Stimulated activated CD4-positive, alpha-beta T cell treated with anti-CD3 and anti-CD28 coated beads, TNF-alpha, amount 100 ng/mL, for 48 hours (primary cell): ENCODE data around the gene SCAF4.
"Not testable (repeated sequence)": the region's sequence is repeated elsewhere in the genome, so short reads cannot be mapped to it uniquely, and the experiment has no call there.

ENCODE experiments used
- DNase-seq, 3 donors: peaks; one replicate each; pipeline ENCODE4 v3.0.0-alpha.2; 2020; ENCODE audit warnings: low read depth in 3 of 3

The SCAF4 gene

DNA sequence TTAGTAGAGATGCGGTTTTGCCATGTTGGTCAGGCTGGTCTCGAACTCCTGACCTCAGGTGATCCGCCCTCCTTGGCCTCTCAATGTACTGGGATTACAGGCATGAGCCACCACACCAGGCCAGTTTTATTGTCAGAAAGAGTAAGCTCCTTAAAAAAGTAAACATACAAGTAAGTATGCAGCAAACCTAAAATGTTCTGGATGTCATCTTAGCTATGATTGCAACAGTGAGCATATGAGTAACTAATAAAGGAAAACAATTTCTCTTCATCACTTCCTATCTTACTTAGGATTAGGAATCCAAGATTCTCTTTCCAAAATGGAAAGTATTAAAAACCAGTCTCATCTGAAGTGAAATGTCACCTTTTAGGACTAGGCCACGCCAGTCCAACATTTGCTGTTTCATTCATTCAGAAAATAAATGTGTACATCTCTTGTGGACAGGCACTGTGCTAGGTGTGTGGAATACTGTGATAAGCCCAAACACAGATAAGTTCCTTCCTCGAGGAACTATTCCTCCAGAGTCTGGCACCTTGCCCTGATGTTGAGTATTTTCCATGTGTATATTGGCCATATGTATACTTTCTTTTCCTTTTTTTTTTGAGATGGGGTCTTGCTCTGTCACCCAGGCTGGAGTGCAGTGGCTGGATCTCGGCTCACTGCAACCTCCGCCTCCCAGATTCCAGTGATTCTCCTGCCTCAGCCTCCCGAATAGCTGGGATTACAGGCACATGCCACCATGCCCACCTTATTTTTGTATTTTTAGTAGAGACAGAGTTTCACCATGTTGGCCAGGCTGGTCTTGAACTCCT is 5.9 kb upstream of the SCAF4 start:
- DNase-seq = not testable (repeated sequence)

DNA sequence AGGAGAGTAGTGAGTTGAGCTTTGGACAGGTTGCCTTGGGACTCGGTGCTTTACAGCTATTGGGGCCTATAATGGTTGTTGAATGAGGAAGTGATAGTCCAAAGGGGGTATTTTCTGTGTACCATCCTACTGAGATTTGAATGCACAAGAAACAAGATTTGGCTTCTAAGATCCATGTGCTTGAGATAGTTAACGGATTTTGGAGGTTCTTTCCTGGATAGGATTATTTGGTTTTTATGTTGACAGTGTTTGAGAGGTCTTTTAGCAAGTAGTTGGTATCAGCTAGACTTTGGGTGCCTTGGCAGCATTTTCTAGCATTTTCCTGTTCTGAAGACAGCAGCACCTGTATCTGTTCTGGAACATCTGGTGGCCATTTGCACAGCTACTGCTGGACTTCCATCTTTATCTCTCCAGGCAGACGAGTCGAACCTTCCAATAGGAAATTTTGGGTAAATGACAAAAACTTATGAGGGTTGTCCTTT is 3.6 kb upstream of the SCAF4 start:
- DNase-seq = no peak

DNA sequence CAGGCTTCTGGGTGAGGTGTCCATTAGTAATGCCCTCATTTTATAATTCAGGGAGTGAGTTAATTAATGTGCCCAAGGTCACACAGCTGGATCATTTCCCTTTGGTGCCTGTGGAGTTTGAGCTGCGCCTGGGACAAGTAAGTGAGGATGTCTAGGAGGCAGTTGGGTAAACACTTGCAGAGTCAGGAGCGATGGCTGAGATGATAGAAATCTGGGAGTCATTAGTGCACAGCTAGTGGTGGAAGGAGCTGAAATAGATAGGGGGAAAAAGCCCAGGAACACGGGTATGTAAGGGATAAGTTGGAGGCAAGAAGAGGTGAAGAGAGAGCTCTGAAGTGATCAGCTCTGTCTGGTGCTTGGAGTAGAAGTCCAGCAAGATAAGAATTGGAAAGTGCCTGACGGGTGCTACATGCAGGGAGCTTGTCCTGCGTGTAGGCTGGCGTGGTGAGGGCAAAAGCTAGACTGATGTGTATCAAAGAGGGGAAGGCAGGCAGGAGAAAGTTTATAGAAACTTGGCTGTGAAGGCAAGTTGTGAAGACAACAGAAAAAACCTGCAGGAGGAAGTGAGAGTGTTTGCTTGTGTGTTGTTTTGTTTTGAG is 1.7 kb upstream of the SCAF4 start:
- DNase-seq = no peak

DNA sequence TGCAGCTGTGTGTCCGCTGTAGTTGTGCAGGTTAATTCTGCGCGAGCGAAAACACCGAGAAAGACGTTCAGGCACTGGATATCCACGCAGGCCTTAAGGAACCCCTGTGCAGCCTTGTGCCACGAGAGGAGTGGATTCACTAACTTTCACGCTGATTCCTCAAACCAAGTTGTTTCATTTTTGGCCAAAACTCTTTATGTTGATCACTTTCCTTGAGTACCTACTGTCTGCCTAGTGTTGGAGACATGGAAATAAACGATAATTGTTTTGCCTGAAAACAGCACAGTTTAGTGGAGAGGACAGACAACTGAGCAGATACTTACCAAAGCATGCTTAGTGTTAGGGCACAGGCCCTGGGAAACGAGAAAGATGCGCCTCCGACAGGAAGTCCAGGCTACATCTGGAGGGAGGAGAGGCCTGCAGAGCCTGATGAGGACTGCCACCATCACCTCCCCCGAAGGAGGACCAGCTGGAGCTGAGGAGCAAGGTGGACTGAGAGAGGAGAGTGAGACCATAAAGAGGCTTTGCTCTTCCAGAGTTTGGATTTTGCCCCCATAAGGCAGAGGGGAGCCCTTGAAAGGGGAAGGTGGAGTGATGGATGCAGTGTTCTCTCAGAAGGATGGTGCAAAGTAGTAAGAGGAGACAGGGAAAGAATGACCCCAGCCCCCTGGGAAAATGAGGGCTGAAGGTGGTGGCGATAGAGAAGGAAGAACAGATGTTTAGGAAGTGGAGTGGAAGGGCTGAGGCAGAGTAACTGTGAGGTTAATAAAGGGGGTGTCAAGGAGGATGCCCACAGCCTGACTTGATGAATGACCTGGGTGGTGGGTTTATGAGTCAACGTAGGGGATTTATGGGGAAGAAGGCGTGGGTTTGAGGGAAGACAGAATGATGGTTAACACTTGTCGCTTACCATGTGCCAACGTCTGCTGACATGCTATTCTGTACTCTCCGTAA is 956 bp upstream of the SCAF4 start:
- DNase-seq = no peak

DNA sequence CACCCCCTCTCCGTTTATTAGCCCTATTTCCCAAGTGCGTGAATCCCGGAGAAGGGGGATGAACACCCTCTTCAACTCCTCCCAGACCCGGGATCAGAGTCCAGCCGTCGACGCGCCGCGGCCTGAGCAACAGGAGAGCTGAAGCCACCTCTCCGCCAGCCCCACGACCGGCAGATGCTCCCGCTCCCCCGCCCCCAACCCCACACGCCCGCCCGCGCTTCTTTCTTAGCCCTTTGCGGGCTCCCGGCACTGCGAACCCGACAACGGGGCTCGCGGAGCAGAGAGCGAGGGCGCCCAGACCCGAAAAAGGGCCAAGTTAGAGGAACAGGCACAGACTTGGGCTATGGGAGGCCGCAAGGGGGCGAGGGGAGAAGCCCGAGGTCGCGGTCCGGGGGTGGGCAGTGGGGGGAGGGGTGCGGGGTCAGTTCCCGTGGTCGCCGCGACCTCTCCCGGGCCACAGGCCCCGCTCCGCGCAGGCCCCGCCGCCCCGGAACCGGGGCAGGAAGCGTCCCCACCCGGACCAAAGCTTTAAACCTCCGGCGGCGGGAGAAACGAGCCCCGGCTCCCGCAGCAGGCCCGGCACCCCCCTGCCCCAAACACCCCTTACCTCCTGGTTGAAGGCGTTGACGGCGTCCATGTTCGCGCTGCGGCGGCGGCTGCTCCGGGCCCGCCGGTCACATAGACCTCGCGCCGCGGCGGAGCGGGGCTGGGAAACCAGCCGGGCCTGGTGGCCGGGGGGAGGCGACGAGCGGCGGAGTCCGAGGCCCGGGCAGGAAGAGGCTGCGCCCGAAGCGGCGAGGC is 662 bp downstream of the SCAF4 start:
- DNase-seq = peak in 2 of 3 donors; percentile 22 to 43

DNA sequence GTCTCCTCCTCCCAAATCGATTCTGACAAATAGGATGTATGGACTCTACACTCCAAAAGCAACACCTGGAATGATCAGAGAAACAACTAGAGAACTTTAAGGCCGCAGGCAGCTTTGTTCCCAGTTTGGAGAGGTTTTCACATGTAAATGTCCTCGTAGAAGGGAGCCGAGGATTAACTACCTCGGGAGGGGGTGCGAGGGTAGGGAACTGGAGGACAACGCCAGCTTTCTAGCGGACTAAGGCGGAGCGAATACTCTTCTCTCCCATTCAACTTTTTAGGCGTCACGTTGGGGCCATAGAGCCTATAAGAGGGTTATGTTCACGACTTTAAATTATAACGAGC is 1.2 kb downstream of the SCAF4 start:
- no peak for DNase-seq

DNA sequence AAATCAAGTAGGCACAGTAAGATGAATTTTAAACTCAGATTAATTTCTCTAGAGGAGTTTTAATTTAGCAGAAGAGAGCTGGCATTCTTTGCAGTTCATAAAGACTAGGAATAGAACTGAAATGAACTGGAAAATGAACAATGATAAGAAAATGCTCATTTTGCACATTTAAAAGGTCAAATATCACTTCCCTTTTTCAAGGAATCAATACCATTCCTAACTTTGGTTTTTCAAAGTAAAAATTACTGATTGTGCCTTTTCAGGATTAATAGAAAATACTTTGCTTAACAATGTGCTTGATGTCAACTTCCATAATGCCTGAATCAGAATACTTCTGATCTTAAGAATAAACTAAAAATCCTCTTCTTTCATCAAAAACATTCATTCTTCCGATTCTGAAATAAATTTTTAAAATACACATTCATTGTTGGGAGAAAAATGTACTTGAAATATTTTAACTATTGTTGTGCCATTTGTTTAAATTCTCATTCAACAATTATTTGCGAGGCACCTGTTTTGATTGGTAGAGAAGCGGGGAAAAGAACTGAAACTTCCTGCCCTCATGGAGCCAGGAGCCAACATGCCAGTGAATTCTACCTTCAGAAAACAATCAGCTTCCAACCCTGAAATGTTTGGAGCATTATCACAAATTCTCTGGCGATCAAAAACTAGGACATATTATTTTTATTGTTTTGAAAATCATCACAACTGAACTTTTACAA is 2.1 kb downstream of the SCAF4 start:
- no peak for DNase-seq

DNA sequence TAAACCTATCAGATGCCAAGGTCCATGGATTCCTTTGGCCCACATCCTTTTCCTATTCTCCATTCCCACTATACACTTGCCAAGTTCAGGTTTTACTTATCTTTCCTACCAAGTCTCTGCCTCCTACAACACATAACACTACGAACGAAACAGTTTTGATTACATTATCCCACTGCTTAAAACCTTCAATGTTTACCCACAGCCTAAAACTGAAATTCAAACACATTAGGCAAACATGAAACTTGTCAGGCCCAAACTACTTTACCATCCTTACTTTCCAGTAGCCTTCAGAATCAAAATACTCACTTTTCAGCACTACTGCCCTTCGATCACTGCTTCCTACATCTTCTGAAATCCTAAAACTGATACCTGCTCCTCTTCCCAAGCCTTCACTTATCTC is 3.0 kb downstream of the SCAF4 start:
- no peak for DNase-seq

DNA sequence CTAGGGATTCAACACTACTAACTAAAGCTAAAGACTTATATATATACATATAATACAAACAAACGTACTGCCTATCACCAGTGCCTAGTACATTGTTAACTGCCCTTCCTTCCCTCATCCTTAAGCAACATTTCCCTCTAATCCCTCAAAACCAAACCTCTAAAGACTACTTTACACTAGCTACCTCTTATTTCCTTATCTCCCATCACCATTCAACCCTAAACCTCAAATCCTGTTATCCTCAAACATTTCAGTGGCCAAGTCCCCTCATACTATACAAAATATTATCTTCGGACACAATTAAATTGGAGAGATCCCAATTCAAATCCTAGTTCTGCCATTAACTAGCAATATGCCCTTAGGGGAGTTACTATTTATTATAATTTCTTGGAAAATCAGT is 3.7 kb downstream of the SCAF4 start:
- DNase-seq = no peak

DNA sequence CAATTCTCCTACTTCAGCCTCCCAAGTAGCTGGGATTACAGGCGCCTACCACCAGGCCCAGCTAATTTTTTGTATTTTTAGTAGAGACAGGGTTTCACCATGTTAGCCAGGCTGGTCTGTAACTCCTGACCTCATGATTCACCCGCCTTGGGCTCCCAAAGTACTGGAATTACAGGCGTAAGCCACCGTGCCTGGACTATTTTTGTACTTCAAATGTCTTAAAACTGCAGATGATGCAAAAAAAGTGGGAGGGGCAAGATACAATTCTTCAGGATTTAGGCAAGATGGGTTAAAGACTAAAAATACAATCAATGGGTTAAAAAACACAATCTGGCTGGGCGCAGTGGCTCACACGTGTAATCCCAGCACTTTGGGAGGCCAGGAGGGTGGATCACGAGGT is 4.7 kb downstream of the SCAF4 start:
- DNase-seq = no peak

DNA sequence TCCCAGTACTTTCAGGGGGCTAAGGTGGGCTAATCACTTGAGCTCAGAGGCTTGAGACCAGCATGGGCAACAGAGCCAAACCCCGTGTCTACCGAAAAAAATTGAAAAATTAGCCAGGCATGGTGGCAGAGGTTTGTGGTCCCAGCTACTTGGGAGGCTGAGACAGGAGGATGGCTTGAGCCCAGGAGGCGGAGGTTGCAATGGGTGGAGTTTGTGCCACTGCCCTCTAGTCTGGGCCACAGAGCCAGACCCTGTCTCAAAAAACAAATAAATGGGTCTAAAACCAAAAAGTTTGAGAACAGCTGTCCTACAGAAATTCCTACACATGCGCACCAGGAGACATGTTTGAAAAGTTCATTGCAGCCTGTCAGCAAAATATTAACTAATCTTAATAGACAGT is 5.5 kb downstream of the SCAF4 start:
- no peak for DNase-seq

DNA sequence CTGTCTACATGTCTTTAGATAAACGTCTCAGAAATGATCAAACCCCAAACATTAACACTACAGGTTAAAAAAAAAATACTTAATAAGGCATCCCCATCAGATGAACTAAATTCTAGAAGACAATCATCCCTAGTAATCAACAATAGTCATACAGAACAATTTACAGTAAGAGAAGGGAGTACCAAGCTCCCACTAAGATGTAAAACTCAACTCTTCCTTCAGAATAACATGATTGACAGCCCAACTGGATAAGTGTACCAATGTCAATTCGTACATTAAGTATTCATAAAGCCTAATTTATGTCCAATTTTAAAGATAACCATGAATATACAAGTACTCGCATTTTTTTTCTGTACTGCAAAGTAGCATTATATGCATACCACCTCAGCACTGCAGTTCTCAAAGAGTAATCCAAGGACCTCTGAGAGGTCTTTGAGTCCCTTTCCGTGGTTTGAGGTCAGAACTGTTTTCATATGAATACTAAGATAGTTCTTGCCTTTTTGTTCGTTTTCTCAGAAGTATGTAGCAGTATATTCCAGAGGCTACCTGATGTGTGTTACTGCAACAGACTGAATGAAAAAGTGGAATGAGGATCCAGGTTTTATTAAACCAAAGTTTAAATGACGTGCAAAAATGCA is 6.6 kb downstream of the SCAF4 start:
- DNase-seq = no peak

DNA sequence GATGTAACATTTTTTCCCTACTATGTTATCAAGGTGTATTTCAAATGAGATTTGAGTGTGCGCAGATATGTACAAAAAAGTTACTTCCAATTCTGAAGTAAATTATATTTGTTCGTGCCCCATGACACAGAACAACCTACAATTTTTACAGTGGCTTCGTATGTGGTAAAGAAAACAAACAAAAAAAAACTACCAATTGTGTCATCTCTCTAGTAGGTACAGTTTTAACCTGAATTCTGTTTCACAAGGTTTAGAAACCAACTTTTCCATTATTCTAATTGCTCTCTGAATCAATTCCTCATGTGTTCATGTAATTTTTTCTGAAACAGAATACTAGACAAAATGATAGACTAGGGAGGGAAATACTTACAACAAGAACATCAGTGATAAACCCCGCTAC is 7.4 kb downstream of the SCAF4 start:
- DNase-seq = no peak

DNA sequence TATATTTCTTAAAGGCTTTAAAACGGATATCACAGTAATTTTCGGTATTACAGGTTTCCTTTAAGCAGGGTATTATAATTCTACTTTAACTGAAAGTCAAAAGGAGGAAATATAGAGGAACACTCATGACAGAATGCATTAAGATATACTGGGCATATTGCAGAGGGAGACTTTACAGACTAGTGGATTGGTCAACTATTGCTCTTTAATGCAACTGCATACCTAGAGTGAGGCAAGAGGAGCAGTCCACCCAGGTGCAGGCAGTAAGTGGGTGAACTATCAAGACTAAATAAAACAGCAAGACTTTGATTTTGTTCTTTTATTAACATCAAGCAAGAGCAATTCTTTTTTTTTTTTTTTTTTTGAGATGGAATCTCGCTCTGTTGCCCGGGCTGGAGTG is 10.5 kb downstream of the SCAF4 start:
- no peak for DNase-seq

DNA sequence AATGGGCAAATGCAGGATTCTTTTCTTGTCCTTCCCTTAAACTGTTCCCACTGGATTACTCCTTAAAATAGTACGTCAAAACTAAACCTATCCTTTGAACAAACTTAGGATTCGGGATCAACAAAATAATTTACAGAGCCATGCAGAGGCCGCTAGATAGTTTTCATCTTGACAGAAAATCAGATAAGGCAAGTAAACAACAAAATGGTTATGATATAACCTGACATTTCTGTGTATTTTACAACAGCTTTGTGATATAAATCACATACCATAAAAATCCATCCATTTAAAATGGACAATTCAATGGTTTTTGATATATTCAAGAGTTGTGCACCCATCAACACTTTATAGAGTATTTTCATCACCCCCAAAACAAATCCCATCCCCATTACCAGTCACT is 11.2 kb downstream of the SCAF4 start:
- DNase-seq = no peak

DNA sequence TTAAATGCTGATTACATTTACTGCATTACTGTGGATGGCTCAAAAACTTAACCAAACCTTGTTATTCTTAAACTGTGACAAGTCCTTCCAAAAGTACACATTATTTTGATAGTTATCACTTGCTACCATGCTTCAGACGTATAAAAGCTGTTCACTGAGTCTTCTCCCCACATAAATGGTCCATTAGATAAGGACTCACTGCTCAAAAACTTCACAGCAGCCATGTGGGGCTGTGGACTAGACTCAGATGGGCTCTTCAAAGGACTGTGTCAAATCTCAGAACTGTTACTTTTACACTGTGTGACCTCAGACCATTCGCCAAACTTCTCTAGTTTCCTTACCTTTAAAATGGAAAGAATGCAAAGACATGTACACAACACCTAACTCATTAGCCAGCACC is 11.6 kb downstream of the SCAF4 start:
- DNase-seq = no peak

DNA sequence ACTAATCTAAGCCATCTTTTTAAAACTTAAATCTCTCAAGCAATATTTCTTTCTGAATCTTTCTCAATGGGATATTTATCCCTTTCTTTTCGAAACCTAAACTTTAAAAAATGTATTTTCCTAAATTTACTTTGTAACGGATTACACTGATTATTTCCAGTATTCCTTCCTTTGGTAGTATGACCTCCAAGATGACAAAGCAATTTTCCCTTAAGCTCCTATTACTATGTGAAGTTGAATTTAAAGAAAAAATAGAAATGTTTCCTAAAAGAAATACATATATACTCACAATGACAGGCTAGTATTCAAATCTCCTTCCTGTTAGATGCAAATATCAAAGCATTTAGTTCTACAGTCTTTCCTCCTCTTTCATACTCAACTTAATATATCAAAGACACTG is 15.8 kb downstream of the SCAF4 start:
- DNase-seq = no peak

DNA sequence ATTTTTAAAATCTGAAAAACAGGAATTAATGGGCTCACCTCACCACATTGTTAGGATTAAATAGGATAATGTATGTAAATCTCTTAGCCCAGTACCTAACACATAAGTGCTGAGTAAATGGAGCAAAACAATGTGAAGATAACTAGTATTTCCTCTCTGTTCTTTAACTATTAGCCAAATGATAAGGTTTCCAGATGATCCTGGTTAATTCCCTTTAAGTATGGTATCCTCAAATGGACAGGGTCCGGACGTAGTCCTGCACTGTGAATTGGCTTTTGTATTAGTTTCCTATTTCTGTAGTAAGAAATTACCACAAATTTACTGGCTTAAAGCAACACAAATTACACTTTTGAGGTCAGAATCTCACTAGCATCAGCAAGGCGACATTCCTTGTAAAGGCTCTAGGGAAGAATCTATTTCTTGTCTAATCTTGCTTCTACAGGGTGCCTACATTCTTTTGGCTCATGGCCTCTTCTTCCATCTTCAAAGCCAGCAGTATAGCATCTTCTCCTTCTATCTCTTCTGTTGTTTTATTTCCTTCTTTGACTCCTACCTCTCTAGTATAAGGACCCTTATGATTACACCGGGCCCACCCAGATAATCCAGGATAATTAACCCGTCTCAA is 17.1 kb downstream of the SCAF4 start:
- no peak for DNase-seq

DNA sequence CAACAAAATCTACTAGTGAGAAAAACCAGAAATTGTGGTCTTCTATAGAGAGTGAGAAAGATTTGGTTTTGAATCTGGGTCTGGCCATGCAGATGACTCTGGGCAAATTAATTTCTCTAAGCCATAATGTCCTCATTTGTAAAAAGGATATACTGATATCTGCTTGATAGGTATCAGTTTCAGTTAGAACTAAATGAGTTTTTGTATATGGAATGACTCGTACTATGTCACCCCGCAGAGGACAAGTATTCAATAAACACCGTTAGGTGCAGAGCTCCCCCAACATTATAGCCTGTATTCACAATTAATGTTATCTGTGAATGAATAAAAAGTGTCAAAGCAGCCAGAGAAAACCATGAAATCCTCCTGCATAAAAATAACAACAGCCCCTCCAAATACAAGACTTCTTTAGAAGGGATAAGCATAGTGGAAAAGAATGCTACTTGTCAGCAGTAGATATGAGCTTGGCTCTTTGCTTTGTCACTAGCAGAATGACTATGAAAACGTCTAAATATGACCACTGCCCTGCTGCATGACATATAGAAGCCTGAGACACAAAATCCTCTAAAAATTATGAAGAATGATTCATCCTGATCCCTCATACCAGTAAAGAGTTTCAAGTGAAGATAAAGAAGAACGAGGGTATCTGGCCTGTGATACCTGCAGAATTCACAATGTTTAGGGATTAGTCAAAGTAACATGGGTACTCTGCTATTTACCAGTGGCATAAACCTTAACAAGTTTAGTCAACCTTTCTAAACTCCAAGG is 17.8 kb downstream of the SCAF4 start:
- DNase-seq = no peak
